ENCODE measurements around the gene PSMA6.

The PSMA6 gene

DNA sequence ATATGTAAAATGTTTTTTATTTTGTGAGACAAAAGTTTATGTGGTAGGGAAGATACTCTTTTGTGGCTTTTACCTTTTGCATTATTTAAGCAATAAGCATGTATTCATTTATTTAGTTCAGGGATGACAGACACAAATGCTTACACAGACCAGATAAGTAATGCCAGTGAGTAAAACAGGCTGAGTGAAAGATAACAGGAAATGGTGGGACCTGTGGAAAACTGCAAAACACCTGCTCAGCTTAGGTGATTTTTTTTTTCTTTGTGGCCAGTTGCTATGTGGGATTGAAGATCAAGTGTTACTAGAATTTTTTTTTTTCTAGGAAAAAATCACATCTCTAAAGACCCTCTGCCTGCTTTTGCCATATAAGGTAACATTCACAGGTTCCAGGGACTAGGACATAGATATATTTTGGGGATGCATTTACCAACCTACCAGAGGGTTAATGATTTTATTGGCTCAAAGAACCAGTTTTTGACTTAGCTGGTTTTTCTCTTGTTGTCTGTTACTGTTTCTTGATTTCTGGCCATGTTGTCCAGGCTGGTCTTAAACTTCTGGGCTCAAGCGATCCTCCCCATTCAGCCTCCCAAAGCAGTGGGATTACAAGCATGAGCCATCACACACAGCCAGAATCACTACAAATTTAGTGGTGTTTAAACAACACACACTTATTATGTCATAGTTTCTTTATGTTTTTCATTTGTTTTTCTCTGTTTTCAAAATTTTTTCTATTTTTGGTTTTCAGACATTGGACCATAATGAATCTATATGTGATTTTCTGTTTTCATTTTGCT is 9.8 kb downstream of the PSMA6 start:
- in situ Hi-C loops (cut with HindIII; ENCODE audit: low pct_ligation_motif_present, low sequenced_read_pairs) = no loop called here
- no peaks in the 10 kb centered on the region for H3K36me3 ChIP-seq (replicated peaks)
- H3K4me3 ChIP-seq (ENCODE audit: low read depth, low read length) = no peak overlapping the region
- DNase-seq = no peak
- H3K27ac ChIP-seq = no peak overlapping the region
- H3K27me3 ChIP-seq (replicated peaks) = no peaks in the 10 kb centered on the region
- TF ChIP-seq, protein P1, sequence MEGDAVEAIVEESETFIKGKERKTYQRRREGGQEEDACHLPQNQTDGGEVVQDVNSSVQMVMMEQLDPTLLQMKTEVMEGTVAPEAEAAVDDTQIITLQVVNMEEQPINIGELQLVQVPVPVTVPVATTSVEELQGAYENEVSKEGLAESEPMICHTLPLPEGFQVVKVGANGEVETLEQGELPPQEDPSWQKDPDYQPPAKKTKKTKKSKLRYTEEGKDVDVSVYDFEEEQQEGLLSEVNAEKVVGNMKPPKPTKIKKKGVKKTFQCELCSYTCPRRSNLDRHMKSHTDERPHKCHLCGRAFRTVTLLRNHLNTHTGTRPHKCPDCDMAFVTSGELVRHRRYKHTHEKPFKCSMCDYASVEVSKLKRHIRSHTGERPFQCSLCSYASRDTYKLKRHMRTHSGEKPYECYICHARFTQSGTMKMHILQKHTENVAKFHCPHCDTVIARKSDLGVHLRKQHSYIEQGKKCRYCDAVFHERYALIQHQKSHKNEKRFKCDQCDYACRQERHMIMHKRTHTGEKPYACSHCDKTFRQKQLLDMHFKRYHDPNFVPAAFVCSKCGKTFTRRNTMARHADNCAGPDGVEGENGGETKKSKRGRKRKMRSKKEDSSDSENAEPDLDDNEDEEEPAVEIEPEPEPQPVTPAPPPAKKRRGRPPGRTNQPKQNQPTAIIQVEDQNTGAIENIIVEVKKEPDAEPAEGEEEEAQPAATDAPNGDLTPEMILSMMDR (IDR thresholded peaks at IDR 0.05; ENCODE audit: low read depth, low read length, missing control alignments) = no peak

DNA sequence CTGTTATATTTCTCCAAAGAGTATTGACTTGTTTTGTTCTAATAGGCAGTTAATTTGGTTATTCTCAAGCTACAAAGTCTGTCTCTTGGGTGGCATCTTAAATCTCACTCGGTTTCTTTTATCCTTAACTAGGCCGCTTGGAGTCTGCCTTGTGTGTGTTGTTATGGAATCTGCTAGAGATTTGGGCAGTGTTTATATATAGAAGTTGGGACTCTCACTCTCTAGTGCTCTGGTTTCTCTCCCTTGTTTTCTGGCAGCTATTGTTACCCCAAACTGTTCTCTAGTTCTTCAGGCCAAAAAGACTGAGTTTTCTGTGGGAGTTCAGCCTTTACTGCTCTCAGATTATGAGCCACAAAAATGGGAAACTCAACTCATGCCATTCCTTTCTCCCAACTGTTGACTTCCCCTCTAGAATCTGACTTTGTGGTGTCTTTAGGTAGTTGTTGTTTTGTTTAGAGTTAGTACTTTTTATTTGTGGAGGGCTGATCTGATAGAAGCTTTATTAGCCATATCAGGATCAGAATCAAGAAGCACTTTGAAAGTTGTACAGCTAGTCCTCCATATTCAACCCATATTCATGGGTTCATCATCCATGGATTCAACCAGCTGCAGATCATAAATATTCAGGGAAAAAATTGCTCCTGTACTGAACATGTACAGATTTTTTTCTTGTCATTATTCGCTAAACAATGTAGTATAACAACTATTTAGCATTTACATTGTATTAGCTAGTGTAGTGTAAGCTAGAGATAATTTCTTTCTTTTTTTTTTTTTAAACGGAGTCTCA is 11.2 kb downstream of the PSMA6 start:
- Histone ChIP-seq H3K36me3 (replicated peaks) (peaks cover 3% of the 10 kb centered on the region), H3K27ac (no peak overlapping the region), H3K27me3 (replicated peaks) (no peaks in the 10 kb centered on the region), H3K4me3 (ENCODE audit: low read depth, low read length) (no peak overlapping the region)
- TF ChIP-seq, protein P1 (IDR thresholded peaks at IDR 0.05; ENCODE audit: low read depth, low read length, missing control alignments) = no peak
- in situ Hi-C loops (cut with HindIII; ENCODE audit: low pct_ligation_motif_present, low sequenced_read_pairs) = no loop called here
- no peak for DNase-seq

DNA sequence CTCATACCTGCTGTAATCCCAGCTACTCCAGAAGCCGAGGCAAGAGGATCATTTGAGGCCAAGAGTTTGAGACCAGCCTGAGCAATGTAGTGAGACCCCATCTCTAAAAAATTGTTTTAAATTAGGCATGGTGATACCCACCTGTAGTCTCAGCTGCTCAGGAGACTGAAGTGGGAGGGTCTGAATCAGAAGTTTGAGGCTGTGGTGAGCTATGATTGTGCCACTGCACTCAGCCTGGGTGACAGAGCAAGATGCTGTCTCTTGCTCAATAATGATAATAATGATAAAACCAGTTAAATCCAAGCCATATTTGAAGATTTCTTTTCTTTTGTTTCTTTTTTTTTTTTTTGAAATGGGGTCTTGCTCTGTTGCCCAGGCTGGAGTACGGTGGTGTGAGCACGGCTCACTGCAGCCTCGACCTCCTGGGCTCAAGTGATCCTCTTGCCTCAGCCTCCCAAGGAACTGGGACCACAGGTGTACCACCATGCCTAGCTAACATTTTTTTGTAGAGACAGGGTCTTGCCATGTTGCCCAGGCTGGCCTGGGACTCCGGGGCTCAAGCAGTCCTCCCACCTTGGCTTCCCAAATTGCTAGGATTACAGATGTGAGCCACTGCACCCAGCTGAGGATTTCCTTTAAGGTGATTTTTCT is 12.8 kb downstream of the PSMA6 start:
- in situ Hi-C loops (cut with HindIII; ENCODE audit: low pct_ligation_motif_present, low sequenced_read_pairs) = no loop called here
- Histone ChIP-seq H3K36me3 (replicated peaks) (peaks cover 13% of the 10 kb centered on the region), H3K27ac (no peak overlapping the region), H3K4me3 (ENCODE audit: low read depth, low read length) (no peak overlapping the region), H3K27me3 (replicated peaks) (no peaks in the 10 kb centered on the region)
- no peak for DNase-seq
- TF ChIP-seq, protein P1 (IDR thresholded peaks at IDR 0.05; ENCODE audit: low read depth, low read length, missing control alignments) = no peak

DNA sequence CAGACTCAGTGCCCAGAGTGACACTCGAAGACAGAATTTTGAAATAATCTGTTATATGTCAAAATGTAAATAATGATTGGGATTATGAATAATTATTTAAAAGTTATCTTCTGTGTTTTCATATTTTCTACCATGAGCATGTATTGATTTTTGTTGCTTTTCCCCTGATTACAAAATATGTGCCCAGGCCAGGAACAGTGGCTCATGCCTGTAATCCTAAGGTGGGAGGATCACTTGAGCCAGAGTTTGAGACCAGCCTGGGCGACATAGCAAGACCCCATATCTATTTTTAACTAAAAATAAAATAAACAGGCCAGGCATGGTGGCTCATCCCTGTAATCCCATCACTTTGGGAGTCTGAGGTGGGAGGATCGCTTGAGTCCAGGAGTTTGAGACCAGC is 13.5 kb downstream of the PSMA6 start:
- Histone ChIP-seq H3K27ac (no peak overlapping the region), H3K36me3 (replicated peaks) (peaks cover 17% of the 10 kb centered on the region), H3K4me3 (ENCODE audit: low read depth, low read length) (no peak overlapping the region), H3K27me3 (replicated peaks) (no peaks in the 10 kb centered on the region)
- TF ChIP-seq, protein P1 (IDR thresholded peaks at IDR 0.05; ENCODE audit: low read depth, low read length, missing control alignments) = no peak
- in situ Hi-C loops (cut with HindIII; ENCODE audit: low pct_ligation_motif_present, low sequenced_read_pairs) = no loop called here
- DNase-seq = no peak

DNA sequence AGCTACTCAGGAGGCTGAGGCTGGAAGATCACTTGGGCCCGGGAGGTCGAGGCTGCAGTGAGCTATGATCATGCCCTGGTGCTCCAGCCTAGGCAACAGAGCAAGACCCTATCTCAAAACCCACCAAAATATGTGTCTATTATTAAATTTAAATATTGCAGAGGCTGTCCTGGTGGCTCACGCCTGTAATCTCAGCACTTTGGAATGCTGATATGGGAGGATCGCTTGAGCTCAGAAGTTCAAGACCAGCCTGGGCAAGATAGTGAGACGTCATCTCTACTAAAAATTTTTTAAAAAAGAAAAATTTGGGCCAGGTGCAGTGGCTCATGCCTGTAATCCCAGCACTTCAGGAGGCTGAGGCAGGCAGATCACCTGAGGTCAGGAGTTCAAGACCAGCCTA is 13.9 kb downstream of the PSMA6 start:
- TF ChIP-seq, protein P1 (IDR thresholded peaks at IDR 0.05; ENCODE audit: low read depth, low read length, missing control alignments) = no peak
- Histone ChIP-seq H3K36me3 (replicated peaks) (peaks cover 19% of the 10 kb centered on the region), H3K27ac (no peak overlapping the region), H3K4me3 (ENCODE audit: low read depth, low read length) (no peak overlapping the region), H3K27me3 (replicated peaks) (no peaks in the 10 kb centered on the region)
- in situ Hi-C loops (cut with HindIII; ENCODE audit: low pct_ligation_motif_present, low sequenced_read_pairs) = no loop called here
- no peak for DNase-seq

All from brain microvascular endothelial cell (primary cell).